AG04450 (cell line): Measurements from ENCODE around the gene NUP214. TPM values are rescaled to one million over a fixed set of nuclear protein-coding genes. Genes with fewer than 3 reads are reported as not detected.

Experiments used
- CTCF ChIA-PET: fragments of 300-600, 350-600 bp; formaldehyde crosslinking; extraction: SDS; loops from one replicate; lab custom pipeline; 2022; ENCODE audit warnings: antibody characterized with exemption, inconsistent platforms; lab: Charles Lee
- POLR2A ChIA-PET: fragments of 350-600 bp; formaldehyde crosslinking; extraction: SDS; loops from one replicate; lab custom pipeline; 2021; ENCODE audit warnings: antibody characterized with exemption, inconsistent platforms; lab: Yijun Ruan, JAX
- DNase-seq: peaks from one replicate; pipeline ENCODE4 v3.0.0-alpha.2; 2011; ENCODE audit warnings: low read depth, low spot score
- H3K27ac ChIP-seq: one replicate; pipeline ENCODE4 v1.5.1; 2012; ENCODE audit warnings: low read depth, low read length, control low read depth
- H3K27me3 ChIP-seq: one replicate; pipeline ENCODE4 v1.6.0; 2012; ENCODE audit warnings: low read length; ENCODE audit not compliant: control insufficient read depth, insufficient read depth
- H3K4me3 ChIP-seq: 2 replicates; pipeline ENCODE4 v1.5.1; 2011; ENCODE audit warnings: mild to moderate bottlenecking, low read depth, low read length, control low read depth
- H3K9me3 ChIP-seq: 2 replicates; pipeline ENCODE4 v1.5.1; 2012; ENCODE audit warnings: low read length; ENCODE audit not compliant: control insufficient read depth, insufficient read depth
- polyA plus RNA-seq: library from polyadenylated mRNA; depleted of rRNA; stranded (reverse); fragments of >200 nt; gene quantifications from 2 replicates; pipeline ENCODE4 v1.2.3, GENCODE V29; 2011
- TF ChIP-seq, protein P1 (sequence below): IDR thresholded peaks from 2 replicates; pipeline ENCODE4 v1.5.1; 2011; ENCODE audit warnings: low read depth, low read length, control low read depth, inconsistent platforms

The NUP214 gene
- polyA plus RNA-seq, 1 experiment, result 7.9 TPM

DNA sequence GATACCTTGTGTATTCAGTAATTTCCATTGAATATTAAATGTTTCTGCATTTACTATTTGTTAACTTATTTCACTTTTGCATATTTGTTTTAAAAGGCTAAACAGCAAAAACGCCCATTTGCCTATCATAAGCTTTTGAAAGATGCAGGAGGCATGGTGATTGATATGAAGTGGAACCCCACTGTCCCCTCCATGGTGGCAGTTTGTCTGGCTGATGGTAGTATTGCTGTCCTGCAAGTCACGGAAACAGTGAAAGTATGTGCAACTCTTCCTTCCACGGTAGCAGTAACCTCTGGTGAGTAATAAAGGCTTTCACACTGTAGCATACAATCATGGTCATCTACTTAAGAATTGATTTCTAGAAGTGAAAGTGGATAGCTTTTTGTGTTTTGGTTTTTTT lies 3.8 kb downstream of the NUP214 start:
- Histone ChIP-seq H3K27me3 (no peaks in the 10 kb centered on the region), H3K4me3 (no peak overlapping the region), H3K27ac (no peak overlapping the region), H3K9me3 (no peaks in the 10 kb centered on the region; the same call in 1 of the 2 replicates)
- no peak for DNase-seq
- ChIA-PET POLR2A (interaction anchor here (0.7 kb wide), 1 partner anchor 427 kb away, joined by 3 read pairs; no protein-coding TSS in a partner anchor), CTCF (no interaction called here)
- TF ChIP-seq, protein P1, sequence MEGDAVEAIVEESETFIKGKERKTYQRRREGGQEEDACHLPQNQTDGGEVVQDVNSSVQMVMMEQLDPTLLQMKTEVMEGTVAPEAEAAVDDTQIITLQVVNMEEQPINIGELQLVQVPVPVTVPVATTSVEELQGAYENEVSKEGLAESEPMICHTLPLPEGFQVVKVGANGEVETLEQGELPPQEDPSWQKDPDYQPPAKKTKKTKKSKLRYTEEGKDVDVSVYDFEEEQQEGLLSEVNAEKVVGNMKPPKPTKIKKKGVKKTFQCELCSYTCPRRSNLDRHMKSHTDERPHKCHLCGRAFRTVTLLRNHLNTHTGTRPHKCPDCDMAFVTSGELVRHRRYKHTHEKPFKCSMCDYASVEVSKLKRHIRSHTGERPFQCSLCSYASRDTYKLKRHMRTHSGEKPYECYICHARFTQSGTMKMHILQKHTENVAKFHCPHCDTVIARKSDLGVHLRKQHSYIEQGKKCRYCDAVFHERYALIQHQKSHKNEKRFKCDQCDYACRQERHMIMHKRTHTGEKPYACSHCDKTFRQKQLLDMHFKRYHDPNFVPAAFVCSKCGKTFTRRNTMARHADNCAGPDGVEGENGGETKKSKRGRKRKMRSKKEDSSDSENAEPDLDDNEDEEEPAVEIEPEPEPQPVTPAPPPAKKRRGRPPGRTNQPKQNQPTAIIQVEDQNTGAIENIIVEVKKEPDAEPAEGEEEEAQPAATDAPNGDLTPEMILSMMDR, result no peak

DNA sequence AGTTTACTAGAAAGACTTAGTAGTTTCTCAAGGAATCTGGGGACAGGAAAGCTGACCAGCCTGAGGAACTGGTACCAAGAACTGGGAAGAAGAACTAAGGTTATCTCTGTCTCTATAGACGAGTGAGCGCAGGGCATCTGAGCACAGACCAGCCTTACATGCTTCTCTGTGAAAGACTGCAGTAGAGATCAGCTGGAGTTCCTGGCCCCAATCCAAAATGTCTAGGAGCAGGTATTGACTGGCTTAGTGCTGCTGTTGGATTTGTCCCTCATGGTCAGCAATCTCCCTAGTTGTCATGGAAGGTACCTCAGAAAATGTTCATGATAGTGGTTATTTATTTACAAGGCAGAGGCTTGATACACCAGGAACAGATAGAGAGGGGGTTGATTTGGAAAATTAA lies 13.3 kb downstream of the NUP214 start:
- Histone ChIP-seq H3K27ac (no peak overlapping the region), H3K4me3 (no peak overlapping the region), H3K27me3 (no peaks in the 10 kb centered on the region), H3K9me3 (no peaks in the 10 kb centered on the region)
- CTCF ChIA-PET, result no interaction called here
- TF ChIP-seq, protein P1, result no peak
- POLR2A ChIA-PET, result interaction anchor here (0.7 kb wide), 1 partner anchor 34 kb away, joined by 9 read pairs; no protein-coding TSS in a partner anchor
- DNase-seq, result no peak

DNA sequence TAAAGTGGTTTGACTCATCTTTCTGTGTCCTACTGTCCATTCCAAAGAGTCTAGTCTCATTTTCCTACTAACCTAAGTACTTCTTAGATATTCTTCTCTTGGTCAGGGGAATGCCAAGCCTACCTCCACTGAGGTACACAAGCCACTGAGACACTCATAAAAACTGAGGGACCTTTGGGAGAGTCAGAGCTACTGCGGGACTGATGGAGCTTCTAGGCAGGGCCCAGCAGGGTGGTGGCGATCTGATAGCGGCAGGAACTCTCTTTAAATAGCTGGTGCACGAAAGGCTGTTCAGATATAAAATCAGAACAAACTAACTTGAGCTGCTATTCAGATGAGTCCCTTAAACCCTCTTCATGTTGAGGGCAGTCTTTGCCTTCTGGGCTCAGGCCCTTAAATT lies 14.7 kb downstream of the NUP214 start:
- no peak for DNase-seq
- no peak overlapping the region for H3K27ac ChIP-seq
- no peaks in the 10 kb centered on the region for H3K27me3 ChIP-seq
- ChIA-PET POLR2A (no interaction called here), CTCF (interaction anchor here (1.0 kb wide), 1 partner anchor 93 kb away, joined by 3 read pairs; no protein-coding TSS in a partner anchor)
- no peaks in the 10 kb centered on the region for H3K9me3 ChIP-seq
- TF ChIP-seq, protein P1, result no peak
- no peak overlapping the region for H3K4me3 ChIP-seq

DNA sequence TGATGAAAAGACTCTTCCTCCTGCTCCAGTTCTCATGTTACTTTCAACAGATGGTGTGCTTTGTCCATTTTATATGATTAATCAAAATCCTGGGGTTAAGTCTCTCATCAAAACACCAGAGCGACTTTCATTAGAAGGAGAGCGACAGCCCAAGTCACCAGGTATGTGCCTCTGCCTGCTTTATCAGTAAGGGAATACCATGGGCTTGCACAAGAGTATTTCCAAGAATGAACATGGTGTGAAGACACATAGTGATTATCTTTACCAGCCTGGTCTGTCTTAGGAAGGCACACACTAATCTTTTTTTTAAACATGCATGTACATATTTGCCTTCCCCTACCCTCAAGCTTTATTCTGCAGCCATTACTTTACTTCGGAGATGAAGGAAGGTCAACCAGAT lies 15.2 kb downstream of the NUP214 start:
- TF ChIP-seq, protein P1, result no peak
- POLR2A ChIA-PET, result no interaction called here
- Histone ChIP-seq H3K4me3 (no peak overlapping the region), H3K27ac (no peak overlapping the region), H3K9me3 (no peaks in the 10 kb centered on the region), H3K27me3 (no peaks in the 10 kb centered on the region)
- CTCF ChIA-PET, result interaction anchor here (1.0 kb wide), 1 partner anchor 94 kb away, joined by 3 read pairs; no protein-coding TSS in a partner anchor
- no peak for DNase-seq

DNA sequence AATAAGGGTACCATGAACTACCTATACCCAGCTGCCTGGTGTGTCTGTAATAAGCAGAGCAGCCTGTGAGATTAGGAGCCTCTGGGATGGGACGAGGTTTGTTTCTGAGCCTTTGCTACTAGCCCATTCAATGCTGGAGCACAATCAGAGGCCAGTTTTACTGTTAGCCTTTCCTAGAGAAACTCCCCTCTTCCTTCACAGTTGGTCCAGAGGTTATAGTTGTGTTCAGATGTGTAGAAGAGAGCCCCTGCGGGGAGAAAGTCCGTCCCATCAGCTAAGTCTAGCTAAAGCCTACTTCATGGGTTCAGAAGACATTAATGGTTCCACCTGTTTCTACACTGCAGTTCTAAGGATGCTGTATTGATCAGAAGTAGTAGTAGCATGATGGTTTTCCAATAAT lies 16.8 kb downstream of the NUP214 start:
- TF ChIP-seq, protein P1, result no peak
- ChIA-PET CTCF (no interaction called here), POLR2A (no interaction called here)
- Histone ChIP-seq H3K9me3 (no peaks in the 10 kb centered on the region), H3K27ac (no peak overlapping the region), H3K27me3 (no peaks in the 10 kb centered on the region), H3K4me3 (no peak overlapping the region)
- no peak for DNase-seq
